GM21825 (cell line): Measurements from ENCODE around the gene COX8A.
"Not testable (repeated sequence)": the region's sequence is repeated elsewhere in the genome, so short reads cannot be mapped to it uniquely, and the experiment has no call there.

Source experiments
- ATAC-seq: cut with Tn5 transposase; IDR thresholded peaks from one replicate; pipeline ENCODE4 v1.9.1; 2021; ENCODE audit warnings: mild to moderate bottlenecking, moderate library complexity; ENCODE audit not compliant: unreplicated experiment

Gene COX8A, protein sequence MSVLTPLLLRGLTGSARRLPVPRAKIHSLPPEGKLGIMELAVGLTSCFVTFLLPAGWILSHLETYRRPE

DNA sequence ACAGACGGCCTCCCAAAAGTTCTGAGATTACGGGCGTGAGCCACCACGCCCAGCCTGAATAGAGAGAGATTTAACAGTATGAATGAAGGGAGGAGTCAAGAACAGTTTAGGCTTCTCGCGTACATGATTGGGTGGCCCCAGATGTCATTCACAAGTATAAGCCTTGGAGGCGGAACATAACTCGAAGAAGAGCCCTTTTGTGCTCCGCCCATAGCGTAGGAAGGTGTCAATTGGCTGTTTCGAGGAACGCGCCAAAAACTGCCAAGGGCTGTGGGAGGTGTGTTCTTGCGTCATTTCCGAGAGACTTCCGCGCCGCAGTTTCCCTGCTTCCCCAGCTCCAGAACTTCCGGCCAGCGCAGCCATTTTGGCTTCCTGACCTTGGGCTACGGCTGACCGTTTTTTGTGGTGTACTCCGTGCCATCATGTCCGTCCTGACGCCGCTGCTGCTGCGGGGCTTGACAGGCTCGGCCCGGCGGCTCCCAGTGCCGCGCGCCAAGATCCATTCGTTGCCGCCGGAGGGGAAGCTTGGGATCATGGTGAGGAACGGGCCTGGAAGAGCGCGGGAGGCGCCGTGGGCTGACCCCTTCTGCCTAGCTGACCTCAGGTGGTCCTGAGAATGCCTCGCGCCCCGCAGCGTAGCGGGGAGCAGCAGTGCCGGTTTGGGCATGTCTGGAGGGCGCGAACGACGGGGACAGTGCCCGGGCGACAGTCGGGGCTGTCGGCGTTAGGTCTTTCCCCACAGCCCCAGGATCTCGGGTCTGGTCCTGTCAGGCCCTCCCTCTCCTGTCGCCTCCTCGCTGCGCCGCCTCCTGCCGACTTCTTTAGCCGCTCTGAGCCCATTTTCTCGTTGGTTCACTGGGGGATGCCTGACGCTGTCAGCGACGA, at the start of gene COX8A:
Gene COX8A (plus strand): TSS at position 362 of the 885 bp plus-strand sequence. CDS start 61 bp downstream, at position 423.
- peak; percentile 89 for ATAC-seq

- ATAC-seq: no peak
These were observed 44.8 kb upstream of the COX8A start for GRCh38 chr11:63929616-63930015.

GRCh38 chr11:63931045-63931444, 43.4 kb upstream of the COX8A start:
- no peak for ATAC-seq

- ATAC-seq: no peak
These were observed 42.5 kb upstream of the COX8A start for GRCh38 chr11:63931876-63932275.

GRCh38 chr11:63933459-63933858, 41.0 kb upstream of the COX8A start:
- no peak for ATAC-seq

DNA sequence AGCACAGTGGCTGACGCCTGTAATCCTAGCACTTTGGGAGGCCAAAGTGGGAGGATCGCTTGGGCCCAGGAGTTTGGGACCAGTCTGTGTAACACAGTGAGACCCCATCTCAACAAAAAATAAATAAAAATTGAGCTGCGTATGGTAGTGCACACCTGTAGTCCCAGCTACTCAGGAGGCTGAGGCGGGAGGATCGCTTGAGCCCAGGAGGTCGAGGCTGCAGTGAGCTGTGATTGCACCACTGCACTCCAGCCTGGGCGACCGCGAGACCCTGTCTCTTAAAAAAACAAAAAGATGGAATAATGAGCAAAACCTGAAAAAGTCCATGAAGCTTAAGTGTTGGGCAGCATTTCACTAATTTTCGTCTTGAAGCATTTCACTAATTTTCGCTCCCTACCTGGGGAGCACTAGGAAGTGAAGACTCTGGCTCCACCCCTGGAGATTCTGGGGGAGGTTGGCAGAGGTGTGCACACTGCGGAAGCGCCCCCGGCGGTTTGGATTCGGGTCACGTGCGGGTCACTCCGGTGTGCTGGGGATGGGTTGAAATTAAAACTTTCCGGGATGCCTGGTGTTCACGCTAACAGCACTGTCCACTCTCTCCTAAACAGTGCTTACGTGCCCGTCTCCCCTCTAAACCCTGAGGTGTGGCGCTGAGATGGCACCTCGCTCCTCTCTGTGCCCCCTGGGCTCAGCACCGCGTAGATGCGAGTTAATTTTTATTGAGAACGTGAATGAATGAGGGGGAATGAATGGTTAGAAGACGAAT, 36.5 kb upstream of the COX8A start:
- ATAC-seq: peak; percentile 9

GRCh38 chr11:63938479-63939396, 35.7 kb upstream of the COX8A start, which contains the start of gene NAA40:
Gene NAA40, plus strand, starts transcription at chr11:63939002. Its CDS starts 95 bp downstream, at chr11:63939097.
- ATAC-seq: peak; percentile 92

DNA sequence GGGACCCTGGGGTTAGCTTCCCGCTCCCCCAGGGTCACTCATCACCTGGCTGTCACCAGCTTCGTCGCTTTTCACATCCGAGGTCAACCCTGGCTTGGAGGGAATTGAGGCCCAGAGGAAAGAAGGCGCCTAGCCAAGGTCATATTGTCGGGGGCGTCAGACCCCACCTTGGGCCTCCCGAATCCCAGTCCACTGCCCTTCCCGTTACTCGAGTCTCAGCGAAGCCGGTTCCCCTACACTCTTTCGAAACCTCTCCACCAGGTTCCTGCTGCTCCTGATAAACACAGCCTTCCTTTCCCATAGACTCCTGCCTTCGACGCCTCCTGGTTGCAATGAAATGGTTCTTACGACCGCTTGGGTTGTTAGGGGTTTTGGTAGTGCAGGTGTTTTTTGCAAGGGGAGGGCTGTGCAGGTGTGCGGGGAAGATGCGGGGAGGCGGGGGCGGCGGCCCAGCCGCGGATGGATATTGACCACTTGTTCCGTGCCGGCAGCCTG, 35.0 kb upstream of the COX8A start:
- ATAC-seq: no peak

DNA sequence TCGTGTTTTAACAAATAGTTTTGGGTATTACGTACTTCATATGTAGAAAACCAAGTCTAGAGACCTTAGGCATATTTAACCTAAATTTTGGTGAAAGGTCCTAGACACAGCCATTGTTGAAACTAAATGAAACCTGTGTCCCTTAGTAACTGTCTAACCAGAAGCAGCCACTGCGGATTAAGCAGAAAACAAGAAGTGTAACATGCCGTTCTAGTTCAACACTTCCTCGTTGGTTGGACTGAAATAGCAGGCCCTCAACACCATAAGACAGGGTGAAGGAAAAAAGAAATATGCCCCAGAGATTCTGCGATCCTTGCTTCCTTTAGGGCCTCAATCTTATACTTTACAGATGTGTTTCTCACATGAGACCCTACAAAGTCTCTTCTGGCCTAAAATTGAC, 33.6 kb upstream of the COX8A start:
- ATAC-seq: no peak

DNA sequence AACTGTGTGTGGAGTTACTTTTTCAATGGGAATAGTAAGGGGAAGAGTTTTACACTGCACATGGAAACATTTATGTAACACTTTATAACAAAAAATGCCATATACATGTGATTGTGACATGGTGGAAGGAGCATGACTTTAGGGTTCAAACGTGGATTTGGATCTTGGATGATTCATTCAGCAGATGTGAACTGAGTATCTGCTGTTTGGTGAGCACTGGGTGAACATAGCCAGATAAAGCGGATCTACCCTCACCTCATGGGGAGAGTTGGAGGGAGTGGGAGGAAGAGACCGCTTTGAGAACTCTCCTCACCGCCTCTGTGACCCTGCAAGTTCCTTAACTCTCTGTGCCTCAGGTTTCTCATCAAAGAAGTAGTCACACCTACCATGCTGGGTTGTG, 32.5 kb upstream of the COX8A start:
- no peak for ATAC-seq

DNA sequence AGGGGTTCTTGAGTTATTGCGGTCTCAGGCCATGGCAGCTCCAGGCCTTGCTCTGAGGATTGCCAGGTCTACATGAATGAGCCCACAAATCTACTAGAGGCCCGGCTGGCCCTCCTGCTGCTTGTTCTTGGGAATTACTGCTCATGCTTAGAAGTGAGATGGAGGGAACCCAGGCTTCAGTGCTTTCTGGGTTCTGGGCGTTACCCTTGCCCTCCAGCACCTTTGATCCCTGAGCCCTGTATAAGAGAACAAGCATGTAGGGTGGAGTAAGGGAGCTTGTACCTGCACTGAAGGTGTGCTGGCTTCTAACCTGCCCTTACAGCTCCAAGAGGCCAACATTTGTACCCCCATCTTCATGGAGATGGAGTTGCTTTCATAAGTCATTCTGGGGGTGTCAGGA, 31.6 kb upstream of the COX8A start:
- ATAC-seq: no peak

GRCh38 chr11:63944987-63945386, 29.4 kb upstream of the COX8A start:
- no peak for ATAC-seq

GRCh38 chr11:63945477-63946163, 28.8 kb upstream of the COX8A start:
- no peak for ATAC-seq

- peak; percentile 73 for ATAC-seq
These were observed 22.5 kb upstream of the COX8A start for GRCh38 chr11:63951779-63952536.

DNA sequence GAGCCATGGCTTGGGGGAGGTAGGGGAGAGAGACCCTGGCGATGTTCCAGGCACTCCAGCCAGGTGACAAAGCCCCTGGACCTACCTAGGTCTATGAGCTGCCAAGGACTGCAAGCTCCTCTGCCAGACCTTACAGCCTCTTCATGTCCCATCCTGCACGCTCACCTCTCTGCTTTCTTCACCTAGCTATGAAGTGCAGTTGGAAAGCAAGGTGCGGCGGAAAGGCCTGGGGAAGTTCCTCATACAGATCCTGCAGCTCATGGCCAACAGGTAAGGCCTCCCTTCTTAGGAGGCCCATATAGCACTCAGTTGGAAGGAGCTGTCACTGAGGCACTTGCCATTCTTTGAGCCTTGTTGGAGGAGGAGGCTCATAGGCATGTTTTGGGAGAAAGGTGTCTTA, 21.9 kb upstream of the COX8A start:
- ATAC-seq: no peak

GRCh38 chr11:63958008-63958407, 16.4 kb upstream of the COX8A start:
- ATAC-seq: no peak

DNA sequence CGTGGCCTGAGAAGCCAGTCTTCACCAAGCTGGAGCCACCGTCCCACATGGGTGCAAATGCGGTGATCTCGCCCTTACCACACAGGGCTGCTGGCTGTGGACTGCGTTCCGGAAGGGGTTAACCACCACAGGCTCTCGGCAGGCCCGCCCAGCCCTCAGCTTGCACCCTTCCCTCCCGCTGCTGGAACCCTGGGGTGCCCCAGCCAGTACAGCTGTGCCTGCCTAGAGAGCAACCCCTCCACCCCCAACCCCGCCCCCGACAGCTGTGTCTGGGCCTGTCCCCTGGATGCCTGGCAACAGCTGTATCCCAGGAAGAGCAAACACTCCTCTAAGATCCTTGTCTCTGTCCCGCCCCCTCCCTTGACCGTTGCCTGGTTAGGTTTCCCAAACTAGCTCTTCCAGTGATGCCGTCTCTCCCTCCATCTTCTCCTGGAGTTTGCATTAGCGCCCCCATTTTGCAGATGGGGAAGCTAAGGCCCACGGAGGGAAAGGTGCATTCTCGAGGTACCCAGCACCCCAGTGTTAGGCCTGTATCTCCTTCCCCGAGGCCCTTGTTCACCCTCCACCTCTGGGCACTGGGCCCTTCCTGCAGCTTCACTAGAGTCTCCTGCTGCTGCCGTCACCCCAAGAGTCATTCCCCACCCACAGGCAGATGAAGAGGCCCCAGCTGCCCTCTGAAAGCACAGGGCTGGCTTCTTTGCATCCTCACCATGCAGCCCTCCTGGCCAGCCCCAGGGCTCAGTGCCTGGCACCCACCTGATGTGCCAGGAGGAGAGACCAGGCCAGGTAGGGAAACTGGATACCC, 12.6 kb upstream of the COX8A start:
- ATAC-seq: no peak

DNA sequence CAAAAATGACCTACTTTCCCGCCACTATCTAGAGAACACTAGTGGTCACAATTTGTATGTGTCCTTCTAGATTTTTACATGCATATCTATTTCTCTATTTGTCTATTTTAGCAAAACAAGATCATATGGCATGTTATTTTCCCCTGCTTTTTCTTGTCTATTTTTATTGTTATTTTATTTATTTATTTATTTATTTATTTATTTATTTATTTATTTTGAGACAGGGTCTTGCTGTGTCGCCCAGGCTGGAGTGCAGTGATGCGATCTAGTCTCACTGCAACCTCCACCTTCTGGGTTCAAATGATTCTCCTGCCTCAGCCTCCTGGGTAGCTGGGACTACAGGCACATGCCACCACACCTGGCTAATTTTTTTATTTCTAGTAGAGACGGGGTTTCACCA, 10.5 kb upstream of the COX8A start:
- not testable (repeated sequence) for ATAC-seq
